ENCODE results near the gene NRIP3. TPM values are rescaled to one million over a fixed set of nuclear protein-coding genes. Genes with fewer than 3 reads are reported as not detected.
"Not testable (repeated sequence)": the region's sequence is repeated elsewhere in the genome, so short reads cannot be mapped to it uniquely, and the experiment has no call there.

The NRIP3 gene
- total and polyA plus RNA-seq, 2 donors (not counting 3 experiments of a cell fraction or from before 2014, with no cell fraction given): 3.7 to 9.9 TPM

GRCh38 chr11:8986772-8987171 is 17.0 kb downstream of the NRIP3 start:
- POLR2A ChIA-PET; intact Hi-C loops (cut with micrococcal nuclease): not testable (repeated sequence)

GRCh38 chr11:8985462-8985861 is 18.3 kb downstream of the NRIP3 start:
- TF ChIP-seq GATA2 (IDR thresholded peaks at IDR 0.05; ENCODE audit: insufficient read depth, insufficient read length, low read depth, low read length) (no peak), MYC (IDR thresholded peaks at IDR 0.05; ENCODE audit: low read depth, low read length) (no peak), FOS (IDR thresholded peaks at IDR 0.05; ENCODE audit: borderline replicate concordance, insufficient read depth, low read length) (no peak), JUN (IDR thresholded peaks at IDR 0.05; ENCODE audit: borderline replicate concordance, insufficient read depth, insufficient read length, low read depth) (no peak), POLR2AphosphoS5 (IDR thresholded peaks at IDR 0.05; ENCODE audit: insufficient read depth, low read depth, low read length) (no peak)
- Histone ChIP-seq H3K27ac (ENCODE audit: insufficient read depth, low read depth, low read length) (no peak overlapping the region), H3K9me1 (replicated peaks; ENCODE audit: control insufficient read depth, extremely low read depth, insufficient read depth, low read length) (no peaks in the 10 kb centered on the region), H3K9ac (replicated peaks; ENCODE audit: extremely low read depth, insufficient read depth, low read length) (no peak overlapping the region), H3K79me2 (ENCODE audit: control insufficient read depth, insufficient read depth, low read length) (no peaks in the 10 kb centered on the region), H3K4me2 (ENCODE audit: insufficient read depth, low read length) (no peak overlapping the region), H3K4me1 (ENCODE audit: control insufficient read depth, extremely low read depth, insufficient read depth, low read length) (no peaks in the 10 kb centered on the region), H3K36me3 (ENCODE audit: control insufficient read depth in 2 of 2, extremely low read depth in 1 of 2, insufficient read depth in 2 of 2, low read length in 2 of 2) (no peaks in the 10 kb centered on the region), H3K9me3 (replicated peaks; ENCODE audit: control insufficient read depth, insufficient read depth, low read length) (no peaks in the 10 kb centered on the region), H3K4me3 (replicated peaks in 1 of 3; ENCODE audit: insufficient read depth in 1 of 3, low read depth in 1 of 3, low read length in 3 of 3) (no peak overlapping the region), H3K27me3 (ENCODE audit: control insufficient read depth in 2 of 2, insufficient read depth in 2 of 2, low read length in 2 of 2) (no peaks in the 10 kb centered on the region), H4K20me1 (replicated peaks; ENCODE audit: control insufficient read depth, extremely low read depth, insufficient read depth, low read length) (no peaks in the 10 kb centered on the region), H2AFZ (ENCODE audit: low read depth, low read length) (no peak overlapping the region)
- CTCF ChIA-PET: interaction anchor here (0.7 to 1.1 kb wide), 2 partner anchors 21 to 152 kb away, joined by 3 read pairs; no protein-coding TSS in a partner anchor
- BruUV-seq (replicated peaks): no TSS peak
- dilution Hi-C loops (cut with MboI; ENCODE audit: extremely low pct_ligation_motif_present, low sequenced_read_pairs): no loop called here
- DNase-seq (ENCODE audit: low read depth, low spot score): no peak
- FAIRE-seq: no peak
- POLR2A ChIA-PET: no interaction called here
- intact Hi-C loops (cut with micrococcal nuclease): no loop called here

More at GRCh38 chr11:8986772-8987171, 17.0 kb downstream of the NRIP3 start:
- H3K9ac ChIP-seq (replicated peaks; ENCODE audit: extremely low read depth, insufficient read depth, low read length); H3K27me3 ChIP-seq (ENCODE audit: control insufficient read depth in 2 of 2, insufficient read depth in 2 of 2, low read length in 2 of 2); H4K20me1 ChIP-seq (replicated peaks; ENCODE audit: control insufficient read depth, extremely low read depth, insufficient read depth, low read length); H3K79me2 ChIP-seq (ENCODE audit: control insufficient read depth, insufficient read depth, low read length); H3K4me3 ChIP-seq (replicated peaks in 1 of 3; ENCODE audit: insufficient read depth in 1 of 3, low read depth in 1 of 3, low read length in 3 of 3); H3K27ac ChIP-seq (ENCODE audit: insufficient read depth, low read depth, low read length); H3K9me3 ChIP-seq (replicated peaks; ENCODE audit: control insufficient read depth, insufficient read depth, low read length); DNase-seq (ENCODE audit: low read depth, low spot score); H2AFZ ChIP-seq (ENCODE audit: low read depth, low read length); H3K9me1 ChIP-seq (replicated peaks; ENCODE audit: control insufficient read depth, extremely low read depth, insufficient read depth, low read length); H3K4me2 ChIP-seq (ENCODE audit: insufficient read depth, low read length); CTCF ChIA-PET; H3K36me3 ChIP-seq (ENCODE audit: control insufficient read depth in 2 of 2, extremely low read depth in 1 of 2, insufficient read depth in 2 of 2, low read length in 2 of 2); FAIRE-seq; dilution Hi-C loops (cut with MboI; ENCODE audit: extremely low pct_ligation_motif_present, low sequenced_read_pairs); H3K4me1 ChIP-seq (ENCODE audit: control insufficient read depth, extremely low read depth, insufficient read depth, low read length); BruUV-seq (replicated peaks): not testable (repeated sequence)

Data from endothelial cell of umbilical vein (primary cell).